Activated naive CD8-positive, alpha-beta T cell treated with anti-CD3 and anti-CD28 coated beads, Interleukin-2, amount 50 U/mL, for 24 hours (primary cell): Measurements from ENCODE around the gene SPTBN4.
A peak's percentile ranks its signal among the peaks of the same experiment; 100 is the strongest.

Experiments
- ATAC-seq: fragments of 150-1000 bp; cut with Tn5 transposase; one replicate; pipeline ENCODE4 v1.10.0; 2021
- DNase-seq: peaks from one replicate; pipeline ENCODE4 v3.0.0; 2021
- H3K27ac Mint-ChIP-seq: one replicate; pipeline ENCODE4 v1.8.0; 2021; ENCODE audit warnings: mild to moderate bottlenecking, mixed read lengths
- H3K27me3 Mint-ChIP-seq: one replicate; pipeline ENCODE4 v1.8.0; 2021; ENCODE audit warnings: mixed read lengths
- H3K36me3 Mint-ChIP-seq: one replicate; pipeline ENCODE4 v1.8.0; 2021; ENCODE audit warnings: low read depth, mixed read lengths
- H3K4me1 Mint-ChIP-seq: one replicate; pipeline ENCODE4 v1.8.0; 2021; ENCODE audit warnings: mixed read lengths
- H3K4me3 Mint-ChIP-seq: one replicate; pipeline ENCODE4 v1.8.0; 2021; ENCODE audit warnings: mild to moderate bottlenecking, moderate library complexity, mixed read lengths
- H3K9me3 Mint-ChIP-seq: one replicate; pipeline ENCODE4 v1.8.0; 2021; ENCODE audit warnings: mixed read lengths

The SPTBN4 gene

GRCh38 chr19:40501599-40501998 is 34.8 kb downstream of the SPTBN4 start:
- Mint-ChIP-seq H3K4me1 (no peaks in the 10 kb centered on the region), H3K4me3 (no peak overlapping the region)

GRCh38 chr19:40502081-40502480 is 35.3 kb downstream of the SPTBN4 start:
- H3K27ac Mint-ChIP-seq, result no peak overlapping the region
- DNase-seq, result no peak
- no peaks in the 10 kb centered on the region for H3K4me1 Mint-ChIP-seq
- ATAC-seq, result no peak
- H3K27me3 Mint-ChIP-seq, result peaks cover 19% of the 10 kb centered on the region
- H3K36me3 Mint-ChIP-seq, result no peaks in the 10 kb centered on the region
- no peaks in the 10 kb centered on the region for H3K9me3 Mint-ChIP-seq
- H3K4me3 Mint-ChIP-seq, result no peak overlapping the region

More at GRCh38 chr19:40501599-40501998, 34.8 kb downstream of the SPTBN4 start:
- Mint-ChIP-seq H3K27ac (no peak overlapping the region), H3K9me3 (no peaks in the 10 kb centered on the region), H3K27me3 (peaks cover 19% of the 10 kb centered on the region), H3K36me3 (no peaks in the 10 kb centered on the region)
- ATAC-seq, result no peak
- no peak for DNase-seq

GRCh38 chr19:40502647-40503319 is 36.0 kb downstream of the SPTBN4 start:
- no peak overlapping the region for H3K4me3 Mint-ChIP-seq
- H3K9me3 Mint-ChIP-seq, result no peaks in the 10 kb centered on the region
- DNase-seq, result no peak
- H3K4me1 Mint-ChIP-seq, result no peaks in the 10 kb centered on the region
- no peak overlapping the region for H3K27ac Mint-ChIP-seq
- H3K36me3 Mint-ChIP-seq, result no peaks in the 10 kb centered on the region
- no peak for ATAC-seq
- H3K27me3 Mint-ChIP-seq, result peaks cover 20% of the 10 kb centered on the region

DNA sequence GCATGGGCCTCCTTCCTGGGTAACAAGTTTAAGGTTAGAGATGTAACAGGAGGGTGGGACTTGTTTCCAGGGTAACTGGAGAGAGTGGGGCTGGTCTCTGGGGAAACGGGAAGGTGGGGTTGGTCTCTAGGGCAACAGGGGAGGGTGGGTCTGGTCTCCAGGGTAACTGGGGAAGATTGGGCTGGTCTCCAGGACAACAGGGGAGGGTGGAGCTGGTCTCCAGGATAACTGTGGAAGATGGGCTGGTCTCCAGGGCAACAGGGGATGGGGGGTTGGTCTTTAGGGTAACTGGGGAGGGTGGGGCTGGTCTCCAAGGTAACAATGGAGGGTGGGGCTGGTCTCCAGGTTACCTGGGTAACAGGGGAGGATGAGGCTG is 36.5 kb downstream of the SPTBN4 start:
- H3K4me3 Mint-ChIP-seq, result no peak overlapping the region
- no peaks in the 10 kb centered on the region for H3K9me3 Mint-ChIP-seq
- no peak overlapping the region for H3K27ac Mint-ChIP-seq
- H3K27me3 Mint-ChIP-seq, result peaks cover 22% of the 10 kb centered on the region
- DNase-seq (no peak), ATAC-seq (no peak)
- H3K36me3 Mint-ChIP-seq, result no peaks in the 10 kb centered on the region
- no peaks in the 10 kb centered on the region for H3K4me1 Mint-ChIP-seq

DNA sequence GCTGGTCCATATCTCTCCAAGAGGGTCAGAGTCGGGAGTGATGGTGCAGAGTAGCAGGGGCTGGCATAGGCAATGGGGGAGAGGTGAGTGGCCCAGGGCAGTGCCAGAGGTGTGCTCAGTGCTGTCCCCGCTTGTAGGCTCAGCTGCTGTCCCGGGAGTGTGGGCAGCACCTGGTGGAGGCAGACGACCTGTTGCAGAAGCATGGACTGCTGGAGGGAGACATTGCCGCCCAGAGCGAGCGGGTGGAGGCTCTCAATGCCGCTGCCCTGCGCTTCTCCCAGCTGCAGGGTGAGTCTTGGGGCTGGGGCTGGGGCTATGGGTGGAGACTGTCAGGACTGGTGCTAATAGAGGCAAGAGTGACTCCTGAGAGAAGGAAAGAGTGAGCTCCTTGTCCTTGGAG is 39.3 kb downstream of the SPTBN4 start:
- ATAC-seq, result no peak

GRCh38 chr19:40507892-40508291 is 41.1 kb downstream of the SPTBN4 start:
- H3K4me3 Mint-ChIP-seq, result no peak overlapping the region
- peaks cover 3% of the 10 kb centered on the region for H3K36me3 Mint-ChIP-seq
- H3K27ac Mint-ChIP-seq, result no peak overlapping the region
- DNase-seq (no peak), ATAC-seq (no peak)
- no peaks in the 10 kb centered on the region for H3K9me3 Mint-ChIP-seq
- peaks cover 45% of the 10 kb centered on the region for H3K27me3 Mint-ChIP-seq
- H3K4me1 Mint-ChIP-seq, result peaks cover 3% of the 10 kb centered on the region

More for the DNA sequence above, 39.3 kb downstream of the SPTBN4 start:
- peaks cover 38% of the 10 kb centered on the region for H3K27me3 Mint-ChIP-seq
- DNase-seq, result no peak
- H3K9me3 Mint-ChIP-seq, result no peaks in the 10 kb centered on the region
- no peaks in the 10 kb centered on the region for H3K36me3 Mint-ChIP-seq
- no peaks in the 10 kb centered on the region for H3K4me1 Mint-ChIP-seq
- no peak overlapping the region for H3K27ac Mint-ChIP-seq
- H3K4me3 Mint-ChIP-seq, result no peak overlapping the region

DNA sequence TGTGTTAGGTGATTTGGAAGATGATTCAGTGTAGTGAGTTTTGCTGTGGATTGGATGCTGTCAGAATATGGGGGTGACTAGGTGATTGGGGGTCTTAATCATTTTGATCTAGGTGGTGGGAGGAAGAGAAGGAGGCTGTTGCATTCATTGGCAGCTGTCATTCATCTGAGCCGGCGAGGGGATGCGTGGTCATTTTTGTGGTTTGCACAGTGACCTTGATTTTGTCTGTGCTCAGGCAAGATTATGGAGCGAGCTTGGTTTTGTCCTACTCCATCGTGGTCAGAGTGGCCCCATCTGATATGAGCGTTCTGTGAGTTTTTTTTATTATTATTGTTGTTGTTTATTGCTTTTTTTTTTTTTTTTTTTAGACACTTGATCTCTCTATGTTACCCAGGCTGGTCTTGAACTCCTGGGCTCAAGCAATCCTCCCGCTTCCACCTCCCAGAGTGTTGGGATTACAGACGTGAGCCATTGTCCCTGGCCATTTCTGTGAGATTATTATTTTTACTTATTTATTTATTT is 42.0 kb downstream of the SPTBN4 start:
- no peaks in the 10 kb centered on the region for H3K9me3 Mint-ChIP-seq
- ATAC-seq, result no peak
- H3K27me3 Mint-ChIP-seq, result peaks cover 51% of the 10 kb centered on the region

GRCh38 chr19:40510526-40511115 is 43.8 kb downstream of the SPTBN4 start:
- Mint-ChIP-seq H3K27me3 (peaks cover 53% of the 10 kb centered on the region), H3K36me3 (peaks cover 3% of the 10 kb centered on the region), H3K27ac (no peak overlapping the region), H3K4me1 (peaks cover 14% of the 10 kb centered on the region), H3K4me3 (no peak overlapping the region), H3K9me3 (no peaks in the 10 kb centered on the region)
- no peak for ATAC-seq
- no peak for DNase-seq

More for the DNA sequence above, 42.0 kb downstream of the SPTBN4 start:
- no peak overlapping the region for H3K27ac Mint-ChIP-seq
- DNase-seq, result no peak
- H3K36me3 Mint-ChIP-seq, result peaks cover 3% of the 10 kb centered on the region
- peaks cover 8% of the 10 kb centered on the region for H3K4me1 Mint-ChIP-seq
- no peak overlapping the region for H3K4me3 Mint-ChIP-seq

GRCh38 chr19:40511487-40511886 is 44.7 kb downstream of the SPTBN4 start:
- Mint-ChIP-seq H3K27me3 (peaks cover 48% of the 10 kb centered on the region), H3K9me3 (no peaks in the 10 kb centered on the region), H3K36me3 (peaks cover 3% of the 10 kb centered on the region), H3K27ac (no peak overlapping the region), H3K4me1 (peaks cover 14% of the 10 kb centered on the region), H3K4me3 (no peak overlapping the region)
- no peak for ATAC-seq
- DNase-seq, result no peak

DNA sequence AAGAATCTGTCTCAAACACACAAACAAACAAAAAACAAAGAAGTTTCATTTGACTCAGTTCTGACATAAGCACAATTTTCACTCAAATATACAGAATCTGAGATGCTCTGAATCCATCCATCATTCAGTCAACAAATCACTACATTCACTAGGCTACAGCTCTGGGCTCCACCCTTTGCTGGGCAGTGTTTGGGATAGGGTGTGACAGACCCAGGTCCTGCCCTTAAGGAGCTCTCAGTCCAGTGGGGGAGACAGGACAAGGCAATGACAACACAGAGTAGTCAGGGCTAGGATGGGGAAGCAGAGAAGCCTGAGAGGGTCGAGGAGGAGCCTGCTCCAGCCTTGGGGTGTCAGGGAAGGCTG is 45.3 kb downstream of the SPTBN4 start:
- ATAC-seq, result no peak
- H3K27ac Mint-ChIP-seq, result no peak overlapping the region
- no peaks in the 10 kb centered on the region for H3K9me3 Mint-ChIP-seq
- peaks cover 51% of the 10 kb centered on the region for H3K27me3 Mint-ChIP-seq
- peaks cover 3% of the 10 kb centered on the region for H3K36me3 Mint-ChIP-seq
- no peak overlapping the region for H3K4me3 Mint-ChIP-seq
- no peak for DNase-seq
- H3K4me1 Mint-ChIP-seq, result peaks cover 14% of the 10 kb centered on the region

- Mint-ChIP-seq H3K4me1 (peaks cover 14% of the 10 kb centered on the region), H3K9me3 (no peaks in the 10 kb centered on the region), H3K27me3 (peaks cover 54% of the 10 kb centered on the region), H3K4me3 (no peak overlapping the region), H3K27ac (no peak overlapping the region), H3K36me3 (peaks cover 3% of the 10 kb centered on the region)
- DNase-seq (no peak), ATAC-seq (no peak)
Measured at GRCh38 chr19:40512473-40513344, 45.9 kb downstream of the SPTBN4 start.

- Mint-ChIP-seq H3K4me1 (peaks cover 14% of the 10 kb centered on the region), H3K4me3 (no peak overlapping the region), H3K27ac (no peak overlapping the region), H3K36me3 (peaks cover 3% of the 10 kb centered on the region), H3K27me3 (peaks cover 52% of the 10 kb centered on the region), H3K9me3 (no peaks in the 10 kb centered on the region)
- ATAC-seq (no peak), DNase-seq (no peak)
Measured at GRCh38 chr19:40513345-40513678, 46.5 kb downstream of the SPTBN4 start.

DNA sequence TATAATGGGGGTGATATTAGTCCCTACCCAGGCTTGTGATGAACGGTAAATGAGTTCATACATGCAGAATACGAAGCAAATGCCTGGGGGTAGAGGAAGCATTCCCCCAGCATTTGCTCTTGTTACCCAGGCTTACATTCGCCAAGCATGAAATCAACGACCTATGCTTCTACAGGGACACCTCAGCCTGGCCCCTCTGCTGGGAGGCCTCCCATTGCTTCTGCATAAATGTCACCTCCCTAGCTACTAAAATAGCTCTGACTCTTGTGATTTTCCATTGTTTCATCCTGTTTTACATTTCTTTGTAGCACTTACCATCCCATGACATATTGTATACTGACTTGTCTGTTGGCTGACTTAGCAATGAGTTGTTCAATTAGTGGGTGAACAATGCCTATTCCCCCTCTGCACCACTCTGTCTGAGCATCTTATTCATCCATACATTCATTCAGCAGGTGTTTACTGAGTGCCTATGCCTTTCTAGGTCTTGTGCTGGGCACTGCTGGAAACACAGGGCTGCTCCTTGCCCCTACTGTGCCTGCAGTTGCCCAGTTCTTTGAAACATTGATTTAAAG is 47.0 kb downstream of the SPTBN4 start:
- no peak overlapping the region for H3K4me3 Mint-ChIP-seq
- H3K27ac Mint-ChIP-seq, result no peak overlapping the region
- H3K27me3 Mint-ChIP-seq, result peaks cover 52% of the 10 kb centered on the region

GRCh38 chr19:40517248-40517647 is 50.4 kb downstream of the SPTBN4 start:
- ATAC-seq (no peak), DNase-seq (no peak)
- H3K4me1 Mint-ChIP-seq, result peaks cover 11% of the 10 kb centered on the region
- H3K4me3 Mint-ChIP-seq, result no peak overlapping the region
- H3K9me3 Mint-ChIP-seq, result no peaks in the 10 kb centered on the region
- no peaks in the 10 kb centered on the region for H3K36me3 Mint-ChIP-seq
- no peak overlapping the region for H3K27ac Mint-ChIP-seq
- peaks cover 48% of the 10 kb centered on the region for H3K27me3 Mint-ChIP-seq

More for the DNA sequence above, 47.0 kb downstream of the SPTBN4 start:
- Mint-ChIP-seq H3K4me1 (peaks cover 14% of the 10 kb centered on the region), H3K36me3 (peaks cover 3% of the 10 kb centered on the region), H3K9me3 (no peaks in the 10 kb centered on the region)
- DNase-seq (no peak), ATAC-seq (peak; percentile 90)
